GM19240 (cell line): Measurements from ENCODE around the gene TMEM205.
"Not testable (repeated sequence)": the region's sequence is repeated elsewhere in the genome, so short reads cannot be mapped to it uniquely, and the experiment has no call there.

Experiments
- DNase-seq: peaks from one replicate; pipeline ENCODE4 v3.0.0; 2011; ENCODE audit warnings: low spot score; ENCODE audit not compliant: insufficient read length

Gene TMEM205

DNA sequence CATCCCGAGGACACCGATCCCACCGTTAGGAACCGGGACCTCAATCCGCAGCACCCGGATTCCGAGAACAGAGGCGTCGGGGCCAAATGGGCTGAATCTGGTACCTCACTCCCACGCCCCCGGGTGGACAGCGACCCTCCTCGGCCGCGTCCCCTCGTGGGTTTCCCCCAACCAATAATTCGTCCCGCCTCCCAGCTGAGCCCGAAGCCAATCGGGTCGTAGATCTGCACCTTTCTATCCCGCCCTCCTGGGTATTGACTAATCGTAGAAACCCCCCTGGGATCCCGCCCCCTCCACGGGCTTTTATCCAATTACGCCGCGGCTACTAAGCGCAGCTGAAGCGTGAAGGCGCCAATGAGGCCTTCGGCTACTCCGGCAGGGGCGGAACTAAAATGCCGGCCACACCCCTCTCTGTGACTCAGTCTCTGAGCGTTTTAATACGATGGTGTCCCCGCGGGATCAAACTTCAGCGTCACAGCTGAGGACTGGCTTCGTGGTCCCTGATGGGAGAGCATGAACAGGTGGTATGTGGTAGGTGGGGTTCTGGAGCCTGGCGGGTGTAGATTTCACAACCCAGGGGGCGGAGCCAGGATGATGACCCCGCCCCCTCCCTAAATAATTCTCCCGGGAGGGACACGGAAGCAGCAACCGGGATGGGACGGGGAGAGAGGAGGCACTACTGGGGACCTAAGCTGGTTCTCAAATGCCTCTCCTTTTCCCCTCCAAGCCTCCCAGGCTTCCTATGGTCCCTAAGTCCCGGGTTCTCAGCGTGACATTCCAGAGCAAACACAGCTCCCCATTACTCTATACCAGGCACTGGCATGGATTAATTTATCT lies at the start of gene TMEM205, which contains the start of gene CCDC159:
TSS of gene TMEM205 (minus strand) at position 165 of the 837 bp plus-strand sequence. CDS start 649 bp downstream, outside the sequence.
TSS of gene CCDC159 (plus strand) at position 416 of the 837 bp plus-strand sequence. CDS start at position 504, 88 bp downstream.
- DNase-seq, result peak; percentile 98

DNA sequence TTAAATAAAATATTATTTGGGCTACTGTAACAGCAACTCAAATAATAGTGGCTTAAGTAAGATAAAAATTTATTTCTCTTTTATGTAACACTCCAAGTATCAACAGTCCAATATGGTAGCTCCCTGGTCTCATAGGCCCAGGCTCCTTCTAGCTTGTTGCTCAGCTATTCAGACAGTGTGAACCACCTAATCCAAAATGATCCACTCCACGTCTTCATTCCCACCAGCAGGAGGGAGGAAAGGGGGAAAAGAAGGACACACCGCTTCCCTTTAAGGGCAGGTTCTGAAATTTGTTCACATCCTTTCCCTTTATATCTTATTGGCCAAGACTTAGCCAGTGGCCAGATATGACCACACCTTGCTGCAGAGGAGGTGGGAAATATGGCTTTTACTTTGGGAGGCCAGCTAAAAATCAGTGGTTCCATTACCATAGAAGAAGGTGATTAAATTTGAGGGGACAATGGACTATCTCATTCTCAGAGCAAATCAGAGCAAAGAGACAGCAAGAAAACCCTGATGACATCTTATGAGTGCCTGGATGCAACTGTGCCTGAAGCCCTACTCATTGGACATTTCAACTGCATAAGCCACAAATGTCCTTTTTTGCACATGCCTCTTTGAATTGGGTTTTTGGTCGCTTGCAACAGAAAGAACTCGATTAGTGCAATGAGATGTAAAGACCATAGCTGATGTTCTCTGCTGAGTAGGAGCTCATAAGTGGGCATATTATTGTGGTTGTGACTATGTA lies 45.0 kb upstream of the TMEM205 start:
- DNase-seq, result no peak

DNA sequence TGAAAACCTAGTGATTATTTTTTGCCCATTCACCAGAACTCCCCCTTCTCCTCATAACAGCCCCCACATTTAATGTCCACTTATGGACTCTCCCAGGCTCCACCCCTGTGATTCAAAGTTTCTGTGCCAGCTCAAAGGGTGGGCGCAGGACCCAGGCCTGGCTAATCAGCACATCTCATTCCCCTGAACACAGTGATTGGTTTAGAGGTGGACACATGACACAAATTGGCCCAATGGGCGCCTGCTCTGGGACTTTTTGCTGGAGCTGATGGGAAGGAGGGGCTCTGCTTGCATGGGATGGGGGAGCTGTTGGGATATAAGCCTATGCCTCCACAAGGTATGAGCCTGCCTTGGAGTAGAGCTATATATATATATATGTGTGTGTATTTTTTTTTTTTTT lies 44.3 kb upstream of the TMEM205 start:
- no peak for DNase-seq

DNA sequence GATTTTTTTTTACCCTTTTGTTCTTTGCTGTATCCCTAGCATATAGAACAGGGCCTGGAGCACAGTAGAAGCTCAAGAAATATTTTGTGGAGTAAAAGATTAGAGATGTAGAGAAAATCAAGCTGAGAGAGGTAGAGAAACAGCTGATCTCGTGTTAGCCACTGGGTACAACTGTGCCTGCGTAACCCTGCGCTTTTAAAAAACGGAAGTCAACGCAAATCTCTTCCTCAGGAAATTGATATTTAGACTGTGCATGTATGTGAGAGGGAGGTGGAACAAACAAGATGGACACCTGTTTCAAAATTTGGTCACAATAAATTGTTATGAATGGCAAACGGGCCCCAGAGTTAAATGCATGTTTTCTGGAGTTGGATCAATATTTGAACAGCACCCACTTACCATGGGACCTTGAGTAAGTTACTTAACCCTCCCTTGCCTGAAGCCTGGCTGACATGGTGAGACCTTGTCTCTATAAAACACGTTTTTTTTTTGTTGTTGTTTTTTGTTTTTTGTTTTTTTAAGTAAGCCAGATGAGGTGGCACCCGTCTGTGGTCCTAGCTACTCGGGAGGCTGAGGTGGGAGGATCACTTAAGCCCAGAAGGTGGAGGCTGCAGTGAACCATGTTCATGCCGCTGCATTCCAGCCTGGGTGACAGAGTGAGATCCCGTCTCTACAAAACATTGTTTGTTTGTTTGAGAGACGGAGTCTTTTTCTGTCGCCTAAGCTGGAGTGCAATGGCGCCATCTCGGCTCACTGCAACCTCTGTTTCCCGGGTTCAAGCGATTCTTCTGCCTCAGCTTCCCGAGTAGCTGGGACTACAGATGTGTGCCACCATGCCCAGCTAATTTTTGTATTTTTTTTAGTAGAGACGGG lies 41.3 kb upstream of the TMEM205 start:
- DNase-seq, result no peak

DNA sequence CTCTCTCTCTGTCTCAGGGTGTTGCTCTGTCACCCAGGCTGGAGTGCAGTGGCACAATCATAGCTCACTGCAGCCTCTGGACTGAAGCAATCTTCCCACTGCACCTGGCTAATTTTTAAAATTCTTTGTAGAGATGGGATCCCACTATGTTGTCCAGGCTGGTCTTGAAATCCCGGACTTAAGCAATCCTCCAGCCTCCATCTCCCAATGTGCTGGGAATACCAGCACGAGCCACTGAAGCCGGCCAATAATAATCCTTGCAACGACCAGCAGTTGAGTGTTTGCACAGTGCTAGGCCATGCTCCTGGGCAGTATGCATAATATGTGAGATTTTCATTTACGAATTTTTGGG lies 38.7 kb upstream of the TMEM205 start:
- DNase-seq, result no peak

DNA sequence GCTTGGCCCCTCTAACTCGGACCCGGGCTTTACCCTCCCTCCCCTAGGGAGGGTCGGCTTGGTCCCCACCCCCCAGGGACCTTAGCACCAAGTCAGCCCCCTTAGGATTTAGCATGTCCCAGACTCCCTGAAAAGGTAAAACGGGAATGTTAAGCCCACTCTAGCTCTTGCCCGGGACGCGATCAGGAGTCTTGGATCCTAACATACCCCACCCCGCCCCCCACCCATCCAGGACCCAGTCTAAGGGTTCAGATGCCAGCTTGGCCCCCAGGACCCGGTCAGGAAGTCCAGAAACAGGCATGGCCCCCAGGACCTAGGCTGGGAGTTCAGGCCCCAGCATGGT lies 37.6 kb upstream of the TMEM205 start:
- DNase-seq, result no peak

DNA sequence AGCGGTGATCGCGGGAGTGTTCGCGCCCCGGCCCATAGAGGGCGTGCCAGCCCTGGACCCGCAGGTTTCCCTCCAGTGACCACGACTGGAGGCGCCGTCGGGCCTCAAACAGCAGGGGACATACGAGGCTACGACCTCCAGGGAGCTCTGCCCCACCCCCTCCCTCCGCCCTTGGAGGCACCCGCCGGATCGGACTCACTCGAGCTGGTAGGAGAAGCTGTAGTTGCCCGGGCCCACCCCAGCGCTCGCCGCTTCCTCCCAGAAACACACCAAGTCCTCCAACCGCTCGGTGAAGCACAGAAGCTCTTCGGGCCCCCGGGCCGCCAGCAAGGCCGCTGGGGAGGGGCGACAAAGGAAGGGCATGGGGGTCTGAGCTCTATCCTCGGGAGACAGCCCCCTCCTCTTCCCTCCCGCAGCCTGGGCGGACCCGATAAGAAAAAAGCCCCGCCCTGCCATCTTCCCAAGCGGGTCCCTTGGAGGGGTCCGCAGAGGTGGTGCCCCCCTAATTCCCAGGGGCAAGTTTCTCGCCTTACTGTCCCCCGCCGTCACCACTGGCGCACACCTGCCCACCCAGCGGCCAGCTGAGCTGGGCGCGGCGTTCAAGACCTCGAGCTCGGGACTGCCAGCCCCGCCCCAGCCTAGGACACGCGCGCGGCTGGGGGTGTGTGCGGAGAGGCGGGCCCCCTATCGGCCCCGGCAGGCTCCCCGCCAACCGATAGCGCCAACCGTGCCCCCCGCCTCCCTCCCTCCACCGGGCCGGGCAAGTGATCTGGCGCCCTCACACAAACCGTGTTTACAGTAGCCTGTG lies 37.0 kb upstream of the TMEM205 start:
- DNase-seq, result no peak

DNA sequence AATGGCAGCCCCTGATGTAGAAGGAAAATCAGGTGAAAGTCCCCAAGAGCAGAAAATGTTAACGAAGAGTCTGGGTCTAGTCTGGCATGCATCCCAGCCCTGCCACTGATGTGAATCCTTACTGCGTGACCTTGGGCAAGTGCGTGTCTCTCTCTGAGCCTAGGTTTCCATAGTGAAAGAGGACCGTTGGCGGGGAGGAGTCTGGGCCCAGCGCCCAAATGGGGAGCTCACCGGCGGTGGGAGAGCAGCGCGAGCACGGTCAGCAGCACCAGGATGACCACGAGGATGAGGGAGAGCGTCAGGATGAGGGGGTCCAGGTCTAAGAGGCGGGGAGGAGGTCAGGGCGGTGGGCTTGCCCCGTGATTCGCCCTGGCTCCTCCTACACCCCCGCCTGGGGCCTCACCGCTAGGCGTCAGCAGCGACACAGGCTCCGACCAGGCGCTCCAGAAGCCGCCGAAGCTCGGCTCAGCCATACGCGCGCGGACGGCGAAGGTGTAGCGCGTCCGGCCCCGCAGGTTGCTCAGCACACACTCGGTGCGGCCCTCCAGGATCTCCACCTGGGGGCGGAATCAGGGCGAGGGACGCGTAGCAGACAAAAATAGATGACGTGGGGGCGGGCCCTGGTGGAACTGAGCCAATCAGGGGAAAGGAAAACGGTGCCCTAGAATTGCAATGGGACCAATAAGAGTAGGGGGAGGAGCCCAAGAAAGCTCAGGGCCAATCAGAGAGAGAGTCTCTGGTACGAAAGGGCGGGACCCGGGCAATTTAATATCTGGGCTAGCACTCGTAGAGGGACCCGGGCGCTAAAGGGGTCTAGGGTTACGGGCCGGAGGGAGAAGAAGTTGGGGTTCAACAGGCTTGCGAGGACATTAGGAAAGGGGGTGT lies 34.8 kb upstream of the TMEM205 start:
- peak; percentile 97 for DNase-seq

DNA sequence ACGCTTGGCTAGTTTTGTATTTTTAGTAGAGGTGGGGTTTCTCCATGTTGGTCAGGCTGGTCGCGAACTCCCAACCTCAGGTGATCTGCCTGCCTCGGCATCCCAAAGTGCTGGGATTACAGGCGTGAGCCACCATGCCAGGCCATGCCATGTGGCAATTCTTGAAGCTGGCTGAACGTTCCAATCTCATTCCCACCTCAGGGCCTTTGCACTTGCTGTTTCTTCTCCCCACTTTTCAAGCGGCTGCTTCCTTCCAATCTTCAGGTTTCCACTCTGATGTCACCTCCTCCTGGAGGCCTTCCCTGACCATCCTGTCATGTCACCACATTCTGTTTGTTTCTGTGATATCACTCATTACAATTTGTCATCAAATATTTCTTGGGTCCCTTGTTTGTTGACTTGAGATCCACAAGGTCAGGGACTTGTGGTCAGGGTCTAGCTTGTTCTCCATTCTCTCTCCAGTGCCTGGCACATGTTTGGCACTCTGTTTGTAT lies 33.8 kb upstream of the TMEM205 start:
- DNase-seq, result no peak

DNA sequence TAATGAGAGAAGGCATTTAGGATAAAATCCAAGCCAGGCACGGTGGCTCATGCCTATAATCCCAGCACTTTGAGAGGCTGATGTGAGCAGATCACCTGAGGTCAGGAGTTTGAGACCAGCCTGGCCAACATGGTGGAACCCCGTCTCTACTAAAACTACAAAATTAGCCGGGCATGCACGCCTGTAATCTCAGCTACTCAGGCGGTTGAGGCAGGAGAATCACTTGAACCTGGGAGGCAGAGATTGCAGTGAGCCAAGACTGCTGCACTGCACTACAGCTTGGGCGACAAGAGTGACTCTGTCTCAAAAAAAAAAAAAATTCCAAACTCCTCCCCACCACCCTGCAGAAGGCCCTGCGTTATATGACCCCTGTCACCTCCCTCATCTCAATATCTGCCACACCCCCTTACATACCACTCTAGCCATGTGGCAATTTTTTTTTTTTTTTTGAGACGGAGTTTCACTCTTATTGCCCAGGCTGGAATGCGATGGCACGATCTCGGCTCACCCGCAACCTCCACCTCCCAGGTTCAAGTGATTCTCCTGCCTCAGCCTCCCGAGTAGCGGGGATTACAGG lies 33.3 kb upstream of the TMEM205 start:
- not testable (repeated sequence) for DNase-seq

DNA sequence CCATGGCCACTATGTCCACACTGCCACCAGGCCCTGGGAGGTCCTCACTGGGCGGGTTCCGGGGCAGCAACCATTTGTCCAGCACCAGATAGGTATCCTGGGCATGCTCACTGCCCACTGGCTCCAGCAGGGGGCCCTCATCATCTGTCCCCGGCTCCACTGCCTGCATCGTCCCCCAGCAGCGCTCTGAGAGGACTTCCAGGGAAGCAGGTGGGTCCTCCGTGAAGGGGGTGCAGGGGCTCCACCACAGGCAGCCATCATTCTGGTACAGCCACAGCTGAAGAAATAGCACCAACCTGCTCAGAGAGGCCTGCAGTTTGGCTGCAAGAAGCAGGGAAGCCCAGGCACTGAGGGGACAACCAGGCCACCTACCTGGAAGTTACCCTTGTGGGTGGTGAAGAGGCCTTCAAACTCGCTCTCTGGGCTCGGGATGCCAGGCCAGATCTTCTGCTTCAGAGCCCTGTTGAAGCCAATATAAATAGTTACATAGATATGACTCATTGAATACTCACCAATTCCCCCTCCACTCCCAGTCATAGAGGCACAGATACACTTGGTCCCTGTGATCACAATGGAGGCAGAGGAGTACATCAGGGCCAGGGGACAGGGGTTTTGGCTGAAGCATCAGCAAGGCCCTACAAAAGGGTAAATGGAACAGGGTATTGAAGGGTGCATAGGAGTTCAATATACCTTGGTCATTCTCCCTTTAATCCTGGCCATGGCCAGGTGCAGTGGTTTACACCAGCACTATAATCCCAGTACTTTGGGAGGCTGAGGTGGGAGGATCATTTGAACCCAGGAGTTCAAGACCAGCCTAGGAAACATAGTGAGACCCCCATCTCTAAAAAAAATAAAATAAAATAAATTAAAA lies 32.5 kb upstream of the TMEM205 start:
- DNase-seq, result no peak

DNA sequence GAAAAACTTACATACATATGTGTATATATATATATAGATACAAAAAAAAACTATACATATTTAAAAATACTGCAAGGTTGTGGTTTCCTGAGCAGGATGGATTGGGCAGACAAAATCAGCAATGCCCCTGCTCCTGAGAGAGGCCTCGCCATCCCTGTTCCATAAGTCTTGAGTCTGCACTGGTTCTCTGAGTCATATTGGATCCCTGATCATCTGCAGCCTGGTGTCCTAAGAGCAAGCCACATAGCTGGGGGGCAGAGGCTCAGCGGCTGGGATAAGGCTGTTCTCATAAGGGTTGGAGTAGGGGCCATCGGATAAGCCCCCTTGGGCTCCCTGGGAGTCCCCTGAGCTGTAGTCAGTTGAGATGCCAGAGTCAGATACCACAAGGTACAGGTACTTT lies 31.7 kb upstream of the TMEM205 start:
- no peak for DNase-seq

DNA sequence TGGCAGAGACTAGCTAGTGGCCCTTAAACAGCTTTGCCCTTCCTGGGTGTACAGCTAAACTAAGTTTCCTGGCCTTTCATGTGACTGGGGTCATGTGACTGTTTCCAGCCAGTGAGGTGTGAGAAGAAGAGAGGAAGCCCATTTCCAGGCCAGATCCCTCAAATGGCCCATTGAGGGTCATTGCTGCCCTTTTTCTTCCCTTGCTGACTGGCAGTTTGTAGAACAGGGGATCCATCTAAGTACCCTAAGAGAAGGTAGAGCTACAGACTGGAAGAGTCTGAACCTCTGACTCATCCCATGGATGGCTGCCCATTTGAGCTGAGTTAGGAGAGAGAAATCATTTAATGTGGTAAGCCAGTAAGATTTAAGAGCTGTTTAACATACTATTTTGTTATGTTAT lies 31.2 kb upstream of the TMEM205 start:
- no peak for DNase-seq

DNA sequence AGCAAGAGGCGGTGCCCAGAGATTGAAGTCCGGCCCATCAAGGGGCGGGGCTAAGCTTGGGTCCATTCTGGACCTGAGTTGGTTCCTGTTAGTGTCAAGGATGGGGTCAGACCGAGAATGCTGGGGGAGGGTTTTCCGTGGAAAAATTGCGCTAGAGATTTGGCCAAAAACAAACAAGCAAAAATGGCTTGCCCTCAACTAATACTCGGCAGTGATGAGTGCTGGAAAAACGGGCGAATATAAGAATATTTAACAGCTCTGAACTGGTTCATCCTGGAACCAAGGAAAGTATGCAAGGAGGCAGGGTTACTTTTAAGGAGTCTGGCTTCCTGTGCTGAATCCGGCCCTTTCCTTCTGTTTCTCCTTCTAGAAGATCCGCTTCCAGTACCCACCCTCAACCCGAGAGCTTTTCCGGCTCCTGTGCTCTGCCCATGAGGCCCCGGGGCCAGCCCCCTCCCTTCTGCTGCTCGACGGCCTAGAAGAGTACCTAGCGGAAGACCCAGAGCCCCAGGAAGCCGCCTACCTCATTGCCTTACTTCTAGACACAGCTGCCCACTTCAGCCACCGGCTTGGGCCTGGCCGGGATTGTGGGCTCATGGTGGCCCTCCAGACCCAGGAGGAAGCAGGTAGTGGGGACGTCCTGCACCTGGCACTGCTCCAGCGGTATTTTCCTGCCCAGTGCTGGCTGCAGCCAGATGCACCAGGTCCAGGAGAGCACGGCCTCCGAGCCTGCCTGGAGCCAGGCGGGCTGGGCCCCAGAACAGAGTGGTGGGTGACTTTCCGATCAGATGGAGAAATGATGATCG lies 29.3 kb upstream of the TMEM205 start:
- DNase-seq, result no peak

DNA sequence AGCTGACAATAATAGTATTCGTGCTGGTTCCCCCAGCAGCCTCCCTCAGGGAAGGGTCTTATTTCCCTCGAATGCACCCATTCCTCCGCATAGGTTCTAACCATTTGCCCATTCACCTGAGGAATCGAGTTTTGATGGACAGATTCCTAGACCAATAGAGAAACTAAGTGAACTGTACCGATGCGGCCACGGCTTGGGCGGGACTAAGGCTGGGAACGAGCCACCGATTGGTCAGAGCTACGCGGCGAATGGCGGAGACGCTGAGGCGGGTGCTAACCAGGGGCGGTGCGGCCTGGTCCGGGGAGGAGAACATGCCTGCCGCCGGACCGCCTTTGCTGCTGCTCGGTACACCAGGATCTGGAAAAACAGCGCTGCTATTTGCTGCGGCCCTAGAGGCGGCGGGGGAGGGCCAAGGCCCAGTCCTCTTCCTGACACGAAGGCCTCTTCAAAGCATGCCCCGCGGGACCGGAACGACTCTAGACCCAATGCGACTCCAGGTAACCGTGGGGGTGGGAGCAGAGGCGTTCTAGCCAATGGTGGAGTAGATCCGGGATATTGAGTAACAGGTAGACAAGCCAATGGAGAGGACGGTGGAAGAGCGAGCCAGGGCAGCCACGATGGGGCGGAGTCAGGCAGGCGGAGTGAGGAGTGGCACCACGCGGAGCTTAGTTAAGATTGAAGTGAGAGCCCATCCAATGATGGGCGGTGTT lies 28.5 kb upstream of the TMEM205 start, which contains the start of gene SWSAP1:
TSS of gene SWSAP1 (plus strand) at position 234 of the 710 bp plus-strand sequence. CDS start at position 249, 15 bp downstream.
- DNase-seq, result peak; percentile 95

DNA sequence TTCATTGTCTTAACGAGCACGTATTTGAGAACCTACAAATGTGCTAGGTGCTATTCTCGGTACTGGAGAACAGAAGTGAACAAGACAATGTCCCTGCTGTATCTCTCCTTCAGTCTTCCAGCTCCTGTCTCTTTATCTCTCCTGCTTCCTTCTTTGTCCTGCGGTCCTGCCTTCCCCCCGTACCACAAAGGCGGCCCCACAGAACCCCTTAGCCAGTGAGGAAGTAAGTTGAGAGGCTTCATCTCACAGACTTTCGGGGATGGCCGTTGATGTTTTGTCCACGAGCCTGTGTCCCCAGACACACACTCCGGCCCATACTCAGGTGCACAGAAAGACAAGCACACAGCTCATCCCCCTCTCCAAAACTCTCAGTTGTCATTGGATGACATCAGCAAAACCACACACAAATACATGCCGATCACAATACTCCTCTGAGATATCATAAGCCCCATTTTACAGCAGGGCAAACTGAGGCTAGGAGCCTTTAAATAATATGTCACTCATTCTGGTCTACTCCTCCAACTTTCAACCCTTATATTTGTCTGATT lies 27.9 kb upstream of the TMEM205 start:
- DNase-seq, result no peak
